ENCODE results near the gene SCYGR8.

GRCh38 chr2:227782804-227783203, 37.1 kb downstream of the SCYGR8 start:
- TF ChIP-seq, protein P1, sequence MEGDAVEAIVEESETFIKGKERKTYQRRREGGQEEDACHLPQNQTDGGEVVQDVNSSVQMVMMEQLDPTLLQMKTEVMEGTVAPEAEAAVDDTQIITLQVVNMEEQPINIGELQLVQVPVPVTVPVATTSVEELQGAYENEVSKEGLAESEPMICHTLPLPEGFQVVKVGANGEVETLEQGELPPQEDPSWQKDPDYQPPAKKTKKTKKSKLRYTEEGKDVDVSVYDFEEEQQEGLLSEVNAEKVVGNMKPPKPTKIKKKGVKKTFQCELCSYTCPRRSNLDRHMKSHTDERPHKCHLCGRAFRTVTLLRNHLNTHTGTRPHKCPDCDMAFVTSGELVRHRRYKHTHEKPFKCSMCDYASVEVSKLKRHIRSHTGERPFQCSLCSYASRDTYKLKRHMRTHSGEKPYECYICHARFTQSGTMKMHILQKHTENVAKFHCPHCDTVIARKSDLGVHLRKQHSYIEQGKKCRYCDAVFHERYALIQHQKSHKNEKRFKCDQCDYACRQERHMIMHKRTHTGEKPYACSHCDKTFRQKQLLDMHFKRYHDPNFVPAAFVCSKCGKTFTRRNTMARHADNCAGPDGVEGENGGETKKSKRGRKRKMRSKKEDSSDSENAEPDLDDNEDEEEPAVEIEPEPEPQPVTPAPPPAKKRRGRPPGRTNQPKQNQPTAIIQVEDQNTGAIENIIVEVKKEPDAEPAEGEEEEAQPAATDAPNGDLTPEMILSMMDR (IDR thresholded peaks at IDR 0.05) = no peak
- no peak for TF ChIP-seq ZFX (IDR thresholded peaks at IDR 0.05; ENCODE audit: borderline replicate concordance)
